NCI-H2081 (cell line): ENCODE results near the gene CTNND2.

Source experiments
- DNase-seq, 2 experiments: peaks; one replicate each; lab custom pipeline; 2025; lab: John Stamatoyannopoulos, UW

The CTNND2 gene

GRCh38 chr5:11770310-11770709, 133.9 kb downstream of the CTNND2 start:
- DNase-seq: no peak

GRCh38 chr5:11760934-11761603, 143.2 kb downstream of the CTNND2 start:
- no peak for DNase-seq

GRCh38 chr5:11758321-11758720, 145.9 kb downstream of the CTNND2 start:
- DNase-seq: no peak

- DNase-seq: no peak
These were observed 146.6 kb downstream of the CTNND2 start for GRCh38 chr5:11757661-11758060.

GRCh38 chr5:11737010-11737409, 167.2 kb downstream of the CTNND2 start:
- no peak for DNase-seq

GRCh38 chr5:11734369-11734768, 169.9 kb downstream of the CTNND2 start:
- peak; percentile 50 to 72 for DNase-seq

GRCh38 chr5:11733840-11734192, 170.4 kb downstream of the CTNND2 start:
- DNase-seq: no peak

- no peak for DNase-seq
These were observed 170.9 kb downstream of the CTNND2 start for GRCh38 chr5:11733185-11733839.

GRCh38 chr5:11724940-11725339, 179.3 kb downstream of the CTNND2 start:
- DNase-seq: peak; percentile 47 to 66

- DNase-seq: peak; percentile 90 to 91
These were observed 184.3 kb downstream of the CTNND2 start for GRCh38 chr5:11719888-11720481.

- DNase-seq: no peak
These were observed 188.6 kb downstream of the CTNND2 start for GRCh38 chr5:11715461-11716196.

GRCh38 chr5:11711932-11712331, 192.3 kb downstream of the CTNND2 start:
- no peak for DNase-seq

GRCh38 chr5:11709021-11709420, 195.2 kb downstream of the CTNND2 start:
- no peak for DNase-seq

GRCh38 chr5:11704916-11705315, 199.3 kb downstream of the CTNND2 start:
- DNase-seq: no peak

GRCh38 chr5:11700391-11700790, 203.9 kb downstream of the CTNND2 start:
- no peak for DNase-seq

- DNase-seq: no peak
These were observed 211.6 kb downstream of the CTNND2 start for GRCh38 chr5:11692636-11693035.

- no peak for DNase-seq
These were observed 216.7 kb downstream of the CTNND2 start for GRCh38 chr5:11687498-11687897.

GRCh38 chr5:11684607-11685006, 219.6 kb downstream of the CTNND2 start:
- no peak for DNase-seq

- peak in 1 of 2 experiments; percentile 29 for DNase-seq
These were observed 220.6 kb downstream of the CTNND2 start for GRCh38 chr5:11683666-11684065.

- no peak for DNase-seq
These were observed 222.4 kb downstream of the CTNND2 start for GRCh38 chr5:11681796-11682195.

- DNase-seq: no peak
These were observed 224.6 kb downstream of the CTNND2 start for GRCh38 chr5:11679676-11680075.

- DNase-seq: no peak
These were observed 229.1 kb downstream of the CTNND2 start for GRCh38 chr5:11675184-11675583.
